ENCODE results near the gene ELOVL6.
A peak's percentile ranks its signal among the peaks of the same experiment; 100 is the strongest.

Gene ELOVL6

DNA sequence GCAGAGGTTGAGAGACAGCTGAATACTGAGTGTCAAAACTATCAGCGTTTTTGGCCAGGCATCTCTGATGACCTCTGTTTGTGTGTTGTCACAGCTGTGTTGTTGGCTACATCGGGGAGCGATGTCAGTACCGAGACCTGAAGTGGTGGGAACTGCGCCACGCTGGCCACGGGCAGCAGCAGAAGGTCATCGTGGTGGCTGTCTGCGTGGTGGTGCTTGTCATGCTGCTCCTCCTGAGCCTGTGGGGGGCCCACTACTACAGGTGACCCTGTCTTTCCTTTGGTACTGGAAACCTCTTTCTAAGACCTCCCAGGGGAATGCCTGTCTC is 198.9 kb downstream of the ELOVL6 start:
- Histone ChIP-seq H3K36me3 (replicated peaks; ENCODE audit: low read depth, low read length) (no peaks in the 10 kb centered on the region), H3K27me3 (ENCODE audit: low read depth, low read length) (peaks cover 40% of the 10 kb centered on the region), H2AFZ (ENCODE audit: low read depth, low read length) (no peak overlapping the region), H3K9me3 (ENCODE audit: insufficient read depth, low read length) (no peaks in the 10 kb centered on the region), H3K4me2 (ENCODE audit: low read length) (0 out of 2 replicates have a peak overlapping the region, but pooled peaks have one; percentile 35), H3K4me1 (ENCODE audit: low read length) (peaks cover 30% of the 10 kb centered on the region), H4K20me1 (ENCODE audit: insufficient read depth, low read length) (no peaks in the 10 kb centered on the region), H3K27ac (ENCODE audit: low read length) (no peak overlapping the region), H3K9ac (ENCODE audit: low read length) (no peak overlapping the region), H3K79me2 (ENCODE audit: low read length) (no peaks in the 10 kb centered on the region), H3K4me3 (ENCODE audit: low read length) (no peak overlapping the region)
- TF ChIP-seq, protein P1, sequence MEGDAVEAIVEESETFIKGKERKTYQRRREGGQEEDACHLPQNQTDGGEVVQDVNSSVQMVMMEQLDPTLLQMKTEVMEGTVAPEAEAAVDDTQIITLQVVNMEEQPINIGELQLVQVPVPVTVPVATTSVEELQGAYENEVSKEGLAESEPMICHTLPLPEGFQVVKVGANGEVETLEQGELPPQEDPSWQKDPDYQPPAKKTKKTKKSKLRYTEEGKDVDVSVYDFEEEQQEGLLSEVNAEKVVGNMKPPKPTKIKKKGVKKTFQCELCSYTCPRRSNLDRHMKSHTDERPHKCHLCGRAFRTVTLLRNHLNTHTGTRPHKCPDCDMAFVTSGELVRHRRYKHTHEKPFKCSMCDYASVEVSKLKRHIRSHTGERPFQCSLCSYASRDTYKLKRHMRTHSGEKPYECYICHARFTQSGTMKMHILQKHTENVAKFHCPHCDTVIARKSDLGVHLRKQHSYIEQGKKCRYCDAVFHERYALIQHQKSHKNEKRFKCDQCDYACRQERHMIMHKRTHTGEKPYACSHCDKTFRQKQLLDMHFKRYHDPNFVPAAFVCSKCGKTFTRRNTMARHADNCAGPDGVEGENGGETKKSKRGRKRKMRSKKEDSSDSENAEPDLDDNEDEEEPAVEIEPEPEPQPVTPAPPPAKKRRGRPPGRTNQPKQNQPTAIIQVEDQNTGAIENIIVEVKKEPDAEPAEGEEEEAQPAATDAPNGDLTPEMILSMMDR (IDR thresholded peaks at IDR 0.05; ENCODE audit: low read depth, low read length): no peak
- TF ChIP-seq EZH2phosphoT487 (IDR thresholded peaks at IDR 0.05; ENCODE audit: low read depth): no peak

DNA sequence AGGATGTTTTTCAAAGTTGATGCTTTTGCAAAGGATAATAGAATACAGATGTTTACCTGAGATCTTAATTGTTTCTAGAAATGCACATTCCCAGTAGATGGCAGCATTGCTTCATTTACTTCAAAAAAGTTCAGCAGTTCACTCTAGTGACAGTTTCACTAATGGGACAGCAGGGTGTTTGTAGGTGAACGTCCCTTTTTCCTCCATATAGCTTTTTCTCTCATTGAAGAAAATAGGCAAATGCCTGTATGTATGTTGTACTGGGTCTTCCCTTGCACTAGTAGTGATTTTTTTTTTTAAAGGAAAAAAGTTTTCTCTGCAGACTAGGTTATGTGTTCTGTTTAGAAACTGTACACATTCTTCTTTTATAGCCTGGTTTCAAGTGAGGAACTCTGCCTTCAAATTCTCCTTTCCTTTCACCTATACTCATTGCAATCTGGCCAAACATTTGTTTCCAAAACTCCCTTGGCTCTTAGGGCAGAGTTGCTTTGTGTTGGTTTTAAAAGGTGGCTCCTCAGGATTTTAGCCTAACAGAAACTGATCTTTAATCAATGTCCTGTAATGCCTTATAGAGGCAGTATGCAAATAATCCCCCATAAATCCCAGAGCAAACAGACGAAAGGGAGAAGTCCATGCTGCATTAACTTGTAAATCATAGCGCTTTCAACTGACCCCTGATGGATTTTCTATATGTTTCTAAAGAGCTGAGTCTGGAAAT is 199.4 kb downstream of the ELOVL6 start:
- TF ChIP-seq EZH2phosphoT487 (IDR thresholded peaks at IDR 0.05; ENCODE audit: low read depth): no peak
- TF ChIP-seq, protein P1 (IDR thresholded peaks at IDR 0.05; ENCODE audit: low read depth, low read length): peak; percentile 88
- Histone ChIP-seq H4K20me1 (ENCODE audit: insufficient read depth, low read length) (no peaks in the 10 kb centered on the region), H2AFZ (ENCODE audit: low read depth, low read length) (no peak overlapping the region), H3K9ac (ENCODE audit: low read length) (no peak overlapping the region), H3K27ac (ENCODE audit: low read length) (no peak overlapping the region), H3K27me3 (ENCODE audit: low read depth, low read length) (peaks cover 40% of the 10 kb centered on the region), H3K36me3 (replicated peaks; ENCODE audit: low read depth, low read length) (no peaks in the 10 kb centered on the region), H3K4me2 (ENCODE audit: low read length) (peak overlapping the region; percentile 35), H3K4me3 (ENCODE audit: low read length) (no peak overlapping the region), H3K9me3 (ENCODE audit: insufficient read depth, low read length) (no peaks in the 10 kb centered on the region), H3K79me2 (ENCODE audit: low read length) (no peaks in the 10 kb centered on the region), H3K4me1 (ENCODE audit: low read length) (peaks cover 35% of the 10 kb centered on the region)

DNA sequence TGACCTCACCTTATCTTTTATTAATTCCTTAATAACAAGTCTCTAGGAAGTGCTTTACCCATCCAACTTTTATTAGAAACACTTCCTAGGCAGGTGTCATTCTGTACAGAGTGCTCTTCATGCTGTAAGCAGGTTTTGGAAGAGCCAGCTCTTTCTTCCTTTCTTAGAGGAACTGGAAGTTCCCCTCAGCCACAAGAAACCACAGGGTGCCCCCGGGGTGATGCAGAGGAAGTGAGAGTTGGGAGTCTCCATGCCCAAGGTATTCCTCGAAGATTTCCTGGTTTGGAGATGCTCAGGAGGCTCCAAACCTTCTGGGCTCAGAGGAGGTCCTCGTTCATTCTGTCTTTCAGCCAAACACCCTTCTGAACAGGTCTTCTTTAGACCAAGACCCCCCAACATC is 201.9 kb downstream of the ELOVL6 start:
- no peak overlapping the region for H3K27ac ChIP-seq (ENCODE audit: low read length)
- H4K20me1 ChIP-seq (ENCODE audit: insufficient read depth, low read length): no peaks in the 10 kb centered on the region
- peaks cover 2% of the 10 kb centered on the region for H3K36me3 ChIP-seq (replicated peaks; ENCODE audit: low read depth, low read length)
- no peak overlapping the region for H3K4me3 ChIP-seq (ENCODE audit: low read length)
- H3K9ac ChIP-seq (ENCODE audit: low read length): no peak overlapping the region
- TF ChIP-seq EZH2phosphoT487 (IDR thresholded peaks at IDR 0.05; ENCODE audit: low read depth): no peak
- TF ChIP-seq, protein P1 (IDR thresholded peaks at IDR 0.05; ENCODE audit: low read depth, low read length): no peak
- H3K9me3 ChIP-seq (ENCODE audit: insufficient read depth, low read length): no peaks in the 10 kb centered on the region
- H3K79me2 ChIP-seq (ENCODE audit: low read length): no peaks in the 10 kb centered on the region
- no peak overlapping the region for H2AFZ ChIP-seq (ENCODE audit: low read depth, low read length)
- H3K4me2 ChIP-seq (ENCODE audit: low read length): peak overlapping the region; percentile 8; the same call in 1 of the 2 replicates
- peaks cover 34% of the 10 kb centered on the region for H3K27me3 ChIP-seq (ENCODE audit: low read depth, low read length)
- H3K4me1 ChIP-seq (ENCODE audit: low read length): peaks cover 51% of the 10 kb centered on the region

Data from OCI-LY3 (cell line).